Stimulated activated CD8-positive, alpha-beta memory T cell treated with anti-CD3 and anti-CD28 coated beads, Interleukin-4, amount 100 ng/mL, for 48 hours (primary cell): ENCODE data around the gene C1orf94.
"Not testable (repeated sequence)": the region's sequence is repeated elsewhere in the genome, so short reads cannot be mapped to it uniquely, and the experiment has no call there.

ENCODE experiments used
- DNase-seq: peaks from one replicate; pipeline ENCODE4 v3.0.0-alpha.2; 2020

Gene C1orf94

GRCh38 chr1:34164771-34165391 lies 11.8 kb upstream of the C1orf94 start, which contains the start of gene CSMD2:
CSMD2 (minus strand) TSS chr1:34165230; CDS start chr1:34165097, 133 bp downstream.
- no peak for DNase-seq

GRCh38 chr1:34165422-34165921 lies 11.2 kb upstream of the C1orf94 start:
- DNase-seq = no peak

- DNase-seq = no peak
These were observed 10.5 kb upstream of the C1orf94 start for GRCh38 chr1:34166191-34166624.

GRCh38 chr1:34166625-34167361 lies 9.9 kb upstream of the C1orf94 start:
- no peak for DNase-seq

GRCh38 chr1:34167389-34167788 lies 9.3 kb upstream of the C1orf94 start:
- DNase-seq = no peak

GRCh38 chr1:34175744-34176143 lies 963 bp upstream of the C1orf94 start:
- no peak for DNase-seq

GRCh38 chr1:34178072-34178471 lies 1.4 kb downstream of the C1orf94 start:
- no peak for DNase-seq

GRCh38 chr1:34183381-34183780 lies 6.7 kb downstream of the C1orf94 start:
- not testable (repeated sequence) for DNase-seq

GRCh38 chr1:34186741-34187494 lies 10.2 kb downstream of the C1orf94 start:
- DNase-seq = no peak

- no peak for DNase-seq
These were observed 11.7 kb downstream of the C1orf94 start for GRCh38 chr1:34188418-34188817.

- no peak for DNase-seq
These were observed 12.3 kb downstream of the C1orf94 start for GRCh38 chr1:34188985-34189384.

- DNase-seq = no peak
These were observed 14.0 kb downstream of the C1orf94 start for GRCh38 chr1:34190692-34191091.

- DNase-seq = no peak
These were observed 15.9 kb downstream of the C1orf94 start for GRCh38 chr1:34192621-34193020.

GRCh38 chr1:34199927-34200326 lies 23.2 kb downstream of the C1orf94 start:
- DNase-seq = no peak

GRCh38 chr1:34212673-34213072 lies 36.0 kb downstream of the C1orf94 start:
- no peak for DNase-seq

- no peak for DNase-seq
These were observed 37.2 kb downstream of the C1orf94 start for GRCh38 chr1:34213956-34214355.

- no peak for DNase-seq
These were observed 54.7 kb downstream of the C1orf94 start for GRCh38 chr1:34231441-34231840.

GRCh38 chr1:34235594-34235993 lies 58.9 kb downstream of the C1orf94 start:
- no peak for DNase-seq

GRCh38 chr1:34236089-34236488 lies 59.4 kb downstream of the C1orf94 start:
- no peak for DNase-seq

- no peak for DNase-seq
These were observed 60.6 kb downstream of the C1orf94 start for GRCh38 chr1:34237151-34237815.

- no peak for DNase-seq
These were observed 69.3 kb downstream of the C1orf94 start for GRCh38 chr1:34245967-34246366.

GRCh38 chr1:34250342-34250741 lies 73.6 kb downstream of the C1orf94 start:
- no peak for DNase-seq
